Activated CD4-positive, CD25-positive, alpha-beta regulatory T cell treated with anti-CD3 and anti-CD28 coated beads, Interleukin-2, amount 50 U/mL, for 24 hours (primary cell): ENCODE measurements around the gene NEUROD2.

Source experiments
- ATAC-seq, 2 donors: fragments of 150-1000 bp; cut with Tn5 transposase; one replicate each; pipeline ENCODE4 v1.10.0; 2021; ENCODE audit warnings: mild to moderate bottlenecking in 1 of 2, moderate library complexity in 1 of 2

NEUROD2 gene

GRCh38 chr17:39618246-39618913, 10.7 kb upstream of the NEUROD2 start:
- no peak for ATAC-seq

- ATAC-seq: peak; percentile 21 to 34
These were observed 9.9 kb upstream of the NEUROD2 start for GRCh38 chr17:39617446-39618245.

DNA sequence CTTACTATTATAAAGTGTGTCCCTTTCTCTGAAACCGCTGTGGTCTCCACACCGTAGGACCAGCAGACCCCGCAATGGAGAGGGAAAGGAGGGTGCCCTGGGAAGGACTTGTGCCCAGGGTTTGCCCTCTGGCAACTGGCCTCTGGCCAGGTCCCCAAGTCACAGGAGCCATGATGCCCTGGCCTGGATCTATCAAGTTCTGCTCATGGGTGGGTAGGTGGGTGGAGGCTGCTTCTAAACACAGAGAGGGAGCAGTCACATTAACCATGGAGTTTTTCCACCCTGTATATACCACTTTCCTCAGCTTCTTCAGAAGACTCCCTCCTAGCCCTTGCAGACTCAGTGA, 9.4 kb upstream of the NEUROD2 start:
- ATAC-seq: no peak

DNA sequence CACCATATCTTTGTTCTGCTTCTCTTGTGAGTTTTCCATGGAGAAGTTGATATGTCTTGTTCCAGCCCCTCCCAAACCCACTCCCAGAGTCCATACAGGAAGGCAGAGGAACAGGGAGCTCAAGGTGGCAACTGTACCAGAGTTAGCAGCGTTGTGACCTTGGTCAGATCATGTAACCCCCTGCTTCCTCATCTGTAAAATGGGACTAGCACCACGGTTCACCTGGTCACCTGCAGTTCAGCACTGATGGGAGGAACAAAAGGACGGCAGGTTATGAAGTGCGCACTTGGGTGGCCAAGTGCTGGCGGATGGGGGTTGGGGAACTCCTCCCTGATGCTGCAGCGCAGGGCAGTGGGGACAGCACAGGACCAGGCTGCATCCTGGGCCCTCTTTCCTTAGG, 7.7 kb upstream of the NEUROD2 start:
- no peak for ATAC-seq

- ATAC-seq: no peak
These were observed 6.9 kb upstream of the NEUROD2 start for GRCh38 chr17:39614545-39615157.

DNA sequence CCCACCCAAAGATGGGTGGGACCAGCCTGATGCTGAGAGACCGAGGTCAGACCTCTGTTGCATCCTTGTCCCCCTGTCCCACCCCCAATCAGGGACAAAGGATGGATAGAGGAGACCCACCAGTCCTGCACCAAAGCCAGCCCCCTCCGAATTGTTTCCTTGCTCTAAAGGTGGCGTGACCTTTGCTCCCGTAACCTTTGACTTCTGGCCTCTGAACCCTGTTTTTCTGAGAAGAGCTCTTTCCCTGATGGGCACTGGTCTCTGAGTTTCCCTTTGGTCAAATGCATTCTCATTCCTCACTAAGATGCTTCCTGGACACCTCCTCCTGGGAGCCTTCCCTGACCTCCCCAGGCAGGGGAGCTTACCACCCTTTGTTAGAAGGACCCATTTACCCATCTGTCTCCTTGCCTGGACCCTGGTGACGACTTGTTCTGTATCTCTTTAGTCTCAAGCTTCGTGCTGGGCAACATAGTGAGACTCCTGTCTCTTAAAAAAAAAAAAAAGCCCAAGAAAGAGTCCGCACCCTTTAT, 5.3 kb upstream of the NEUROD2 start:
- ATAC-seq: no peak

DNA sequence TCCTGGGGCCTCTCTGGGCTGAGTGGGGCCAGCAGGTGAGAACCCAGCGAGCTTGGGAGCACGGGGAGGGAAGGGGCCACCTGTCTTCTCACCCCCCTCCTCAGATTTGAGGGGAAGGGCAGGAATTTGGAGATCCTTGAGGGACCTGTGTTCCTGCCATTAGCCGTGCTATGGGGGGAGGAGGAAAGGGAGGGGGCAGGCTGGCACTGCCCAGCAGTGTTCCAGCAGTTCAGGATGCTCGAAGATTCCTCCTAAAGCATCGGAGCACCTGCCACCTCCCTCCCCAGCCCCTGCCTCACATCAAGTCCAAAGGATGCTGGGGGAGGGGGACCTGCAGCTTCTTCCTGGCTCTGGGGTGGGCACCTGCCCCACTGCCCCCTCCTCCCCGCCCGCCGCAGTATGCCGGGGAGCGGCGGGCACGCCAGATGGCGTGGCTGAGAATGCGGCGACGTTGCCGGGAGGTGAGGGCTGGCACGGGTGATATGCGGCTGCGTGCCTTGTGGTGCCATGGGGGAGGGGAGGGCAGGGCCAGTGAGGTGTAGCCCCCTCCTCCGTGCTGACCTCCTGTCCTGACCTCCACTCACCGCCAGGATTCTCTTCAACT, 4.7 kb upstream of the NEUROD2 start:
- ATAC-seq: no peak

GRCh38 chr17:39611401-39612112, 3.8 kb upstream of the NEUROD2 start:
- ATAC-seq: no peak

GRCh38 chr17:39609416-39610025, 1.8 kb upstream of the NEUROD2 start:
- ATAC-seq: no peak

DNA sequence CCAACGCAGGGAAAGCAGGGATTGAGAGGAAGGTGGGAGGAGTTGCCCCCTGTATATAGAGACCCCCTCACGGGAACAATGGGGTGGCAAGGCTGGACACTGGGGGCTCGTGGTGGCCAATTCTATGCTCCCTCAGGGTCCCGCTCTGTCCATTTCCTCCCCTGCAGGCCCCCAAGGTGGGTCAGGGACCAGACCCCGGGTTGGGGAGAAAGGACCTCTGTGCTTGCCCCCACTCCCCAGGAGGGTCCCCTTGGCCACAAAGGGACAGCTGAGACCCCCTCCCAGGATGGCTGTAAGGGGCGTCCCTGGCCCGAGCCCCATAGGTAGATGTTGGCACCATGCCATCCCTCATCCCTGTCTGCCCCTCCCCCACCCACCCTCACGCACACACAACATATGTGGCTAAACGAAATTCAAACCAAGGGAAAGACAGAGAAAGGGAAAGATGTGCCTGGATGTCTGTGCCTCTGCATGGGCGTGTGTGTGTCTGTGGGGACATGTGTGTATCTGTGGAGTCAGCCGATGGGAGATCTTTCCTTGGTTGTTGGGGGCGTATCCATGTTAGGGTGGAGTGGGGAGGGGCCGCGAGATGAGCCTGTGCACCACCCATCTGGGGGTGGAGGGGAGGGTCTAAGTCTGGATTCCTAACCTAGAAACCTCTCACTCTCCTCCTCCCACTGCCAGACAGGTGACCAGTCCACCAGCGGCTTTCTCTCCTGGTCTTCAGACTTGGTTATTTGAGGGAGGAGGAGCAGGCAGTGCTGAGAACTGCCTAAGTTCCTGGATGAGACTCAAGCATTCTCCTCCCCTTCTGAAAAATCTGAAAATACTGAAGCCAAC, 642 bp upstream of the NEUROD2 start:
- ATAC-seq: no peak

GRCh38 chr17:39607057-39607850, 466 bp downstream of the NEUROD2 start:
- no peak for ATAC-seq

- ATAC-seq: no peak
These were observed 1.2 kb downstream of the NEUROD2 start for GRCh38 chr17:39606434-39607056.

- peak; percentile 25 to 27 for ATAC-seq
These were observed 2.0 kb downstream of the NEUROD2 start for GRCh38 chr17:39605492-39606433.

- no peak for ATAC-seq
These were observed 2.7 kb downstream of the NEUROD2 start for GRCh38 chr17:39604911-39605491.

- no peak for ATAC-seq
These were observed 4.3 kb downstream of the NEUROD2 start for GRCh38 chr17:39603304-39604016.

- ATAC-seq: no peak
These were observed 5.0 kb downstream of the NEUROD2 start for GRCh38 chr17:39602533-39603303.
